Measurements from ENCODE around the gene TRIM25.

TRIM25 gene

DNA sequence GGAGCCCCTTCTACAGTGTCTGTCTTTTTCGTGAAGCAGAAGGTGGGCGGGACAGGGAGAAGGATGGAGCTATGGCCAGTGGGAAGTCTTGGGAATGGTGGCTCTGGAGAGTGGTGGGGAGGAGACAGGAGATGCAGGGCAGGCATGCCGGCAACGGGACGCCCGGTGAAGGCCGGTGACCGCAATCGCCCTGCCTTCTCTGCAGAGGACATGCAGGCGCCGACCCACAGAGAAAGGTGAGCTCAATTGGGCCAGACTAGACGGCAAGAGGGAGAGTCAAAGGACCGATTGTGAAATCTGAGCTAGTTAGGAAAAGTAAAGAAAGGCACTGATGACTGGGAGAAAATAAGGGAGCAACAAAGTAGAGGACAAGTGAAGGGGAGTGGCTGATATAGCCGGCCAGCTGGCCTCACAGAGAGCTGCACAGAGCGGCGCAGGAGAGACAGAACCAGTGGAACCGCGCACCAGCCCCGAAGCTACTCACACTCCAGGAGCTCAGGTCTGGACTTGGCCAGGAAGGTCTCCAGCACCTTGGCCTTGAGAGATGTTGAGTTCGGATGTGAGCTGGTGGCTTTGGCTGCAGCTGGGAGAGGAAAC is 18.9 kb downstream of the TRIM25 start:
- no peak for DNase-seq (ENCODE audit: low spot score)

DNA sequence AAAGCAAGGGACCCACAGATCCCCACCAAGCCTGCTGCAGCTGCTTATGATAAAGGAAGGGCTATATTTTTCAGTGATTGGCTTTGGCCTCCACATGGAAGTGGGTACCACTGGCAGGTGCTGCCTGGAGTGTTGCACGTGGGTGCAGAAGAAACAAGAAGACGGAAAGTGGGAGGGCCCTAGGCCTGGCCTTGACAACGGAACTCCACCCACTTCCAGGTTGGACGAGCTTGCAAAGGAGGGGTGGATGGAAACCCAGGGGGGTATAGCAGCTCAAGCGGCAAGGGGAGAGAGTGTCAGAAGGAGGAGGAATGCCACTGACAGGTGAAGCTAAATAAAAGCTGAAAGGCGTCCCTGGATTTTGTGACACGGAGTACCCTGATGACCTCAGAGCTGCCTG is 20.3 kb downstream of the TRIM25 start:
- no peak for DNase-seq (ENCODE audit: low spot score)

DNA sequence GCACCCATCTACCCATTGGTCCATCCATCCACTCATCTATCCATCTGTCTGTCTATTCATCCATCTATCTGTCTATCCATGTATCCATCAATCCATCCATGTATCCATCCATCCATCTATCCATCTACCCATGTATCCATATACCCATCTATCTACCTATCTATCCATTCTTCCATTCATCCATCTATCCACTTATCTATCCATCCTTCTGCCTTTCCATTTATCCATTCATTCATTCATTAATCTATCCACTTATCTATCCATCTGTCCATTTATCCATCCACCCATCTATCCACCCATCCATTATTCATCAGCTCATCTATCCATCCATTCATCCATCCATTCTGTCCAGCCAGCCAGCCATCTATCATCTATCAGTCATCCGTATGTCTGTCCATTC is 21.5 kb downstream of the TRIM25 start:
- no peak for DNase-seq (ENCODE audit: low spot score)

DNA sequence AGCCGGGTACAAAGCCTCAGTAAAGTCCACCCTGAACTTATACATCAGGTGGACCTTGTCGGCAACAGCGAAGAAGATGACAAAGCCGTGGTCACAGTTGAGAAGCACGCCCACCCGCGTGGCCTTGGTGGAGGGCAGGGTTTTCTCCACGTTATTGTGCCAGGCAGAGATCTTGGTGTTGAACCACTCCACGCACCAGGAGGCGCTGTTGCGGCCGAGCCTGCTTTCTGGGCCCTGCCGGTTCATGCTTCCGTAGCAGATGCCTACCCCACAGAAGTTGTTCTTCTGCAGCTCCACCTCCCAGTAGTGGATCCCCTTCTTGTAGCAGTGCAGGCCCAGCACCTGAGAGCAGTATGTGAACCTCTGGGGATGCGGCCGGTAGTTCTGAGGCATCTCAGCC is 22.1 kb downstream of the TRIM25 start:
- no peak for DNase-seq (ENCODE audit: low spot score)

DNA sequence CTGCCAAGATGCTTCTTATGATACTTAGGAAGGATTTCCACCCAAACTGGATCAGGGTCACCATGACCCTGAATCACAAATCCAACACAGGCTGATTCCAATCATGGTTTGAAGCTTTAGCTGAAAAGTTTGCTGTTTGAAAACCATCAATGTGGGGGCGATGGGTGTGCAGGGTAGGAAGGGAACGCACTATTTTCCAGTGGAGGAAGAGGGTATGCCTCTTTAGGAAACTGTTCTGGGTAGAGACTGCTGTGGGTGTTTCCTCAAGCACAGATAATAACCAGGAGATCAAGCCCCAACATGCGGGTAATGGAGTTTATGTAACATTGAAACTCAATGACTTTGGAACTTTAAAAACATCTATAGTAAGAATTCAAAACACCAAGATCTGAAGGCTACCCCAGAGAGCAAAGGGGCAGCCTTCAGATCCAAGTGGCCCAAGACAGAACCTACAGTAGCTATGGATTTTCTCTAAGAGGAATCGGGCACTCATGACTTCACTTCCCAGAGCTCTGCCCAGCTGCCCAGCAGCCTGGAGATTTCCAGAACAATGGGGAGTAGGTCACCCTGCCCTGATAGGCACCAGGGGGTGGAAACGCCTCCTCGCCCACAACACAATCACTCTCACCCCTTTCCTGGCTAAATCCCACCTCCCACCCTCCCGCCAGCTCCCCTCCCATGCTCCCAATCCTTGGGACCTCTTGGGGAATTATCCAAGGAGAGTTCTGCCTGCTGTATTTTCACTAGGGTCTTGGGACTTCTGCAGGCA is 22.8 kb downstream of the TRIM25 start:
- DNase-seq (ENCODE audit: low spot score): no peak

DNA sequence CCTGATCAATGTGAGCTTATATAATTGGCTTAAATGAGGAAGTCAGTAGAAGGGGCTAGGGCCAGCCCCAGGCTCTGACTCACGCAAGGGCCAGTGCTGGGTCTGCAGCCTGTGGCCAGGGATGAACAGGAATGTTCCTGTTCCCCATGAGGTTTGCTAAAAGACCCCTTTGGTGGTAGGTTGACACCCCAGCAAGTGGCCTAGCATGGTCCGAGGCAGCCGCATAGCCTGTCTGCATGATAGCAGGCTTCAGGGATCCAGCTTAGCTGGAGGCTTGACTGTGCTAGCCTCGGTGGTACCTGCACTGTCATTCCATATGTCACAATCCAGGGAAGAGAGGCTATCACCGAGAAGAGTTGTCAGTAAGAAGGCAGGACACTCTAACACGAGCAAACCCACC is 23.5 kb downstream of the TRIM25 start:
- DNase-seq (ENCODE audit: low spot score): no peak

DNA sequence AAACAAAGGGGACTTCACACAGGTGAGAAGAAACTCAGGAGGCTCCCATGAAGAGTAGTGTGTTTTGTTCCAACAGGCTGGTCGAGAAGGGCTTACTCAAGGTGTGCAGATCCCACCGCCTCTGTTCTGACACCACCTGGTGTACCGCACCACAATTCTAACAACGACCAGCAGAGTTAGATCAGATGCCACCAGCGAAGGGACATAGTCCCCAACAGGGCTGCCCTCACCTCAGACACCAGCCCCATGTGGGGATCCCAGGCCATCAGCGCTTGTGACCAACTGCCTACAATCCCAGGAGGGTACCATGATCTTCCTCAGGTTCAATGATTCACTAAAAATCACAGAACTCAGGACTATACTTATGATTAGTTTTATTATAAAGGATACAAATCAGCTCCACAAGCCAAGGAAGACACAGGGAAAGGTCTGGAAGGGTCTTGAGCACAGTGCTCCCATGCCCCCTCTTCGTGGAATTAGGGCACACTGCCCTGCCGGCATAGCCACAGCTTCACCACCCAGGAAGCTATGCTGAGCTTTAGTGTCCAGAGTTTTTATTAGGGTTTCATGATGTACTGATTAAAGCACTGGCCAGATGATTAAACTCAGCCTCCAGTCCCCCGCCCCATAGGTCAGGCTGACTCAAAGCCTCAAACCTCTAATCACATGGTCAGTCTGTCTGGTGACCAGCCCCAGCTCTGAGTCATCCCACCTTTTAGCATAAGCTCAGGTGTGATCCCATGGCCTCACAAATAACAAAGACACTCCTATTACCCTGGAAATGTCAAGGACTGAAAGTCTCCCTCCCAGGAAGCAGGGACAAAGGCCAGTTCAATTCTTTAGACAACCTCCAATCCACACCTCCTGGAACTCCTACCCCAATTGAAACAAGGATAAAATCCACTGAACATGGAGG is 26.0 kb downstream of the TRIM25 start:
- DNase-seq (ENCODE audit: low spot score): no peak

DNA sequence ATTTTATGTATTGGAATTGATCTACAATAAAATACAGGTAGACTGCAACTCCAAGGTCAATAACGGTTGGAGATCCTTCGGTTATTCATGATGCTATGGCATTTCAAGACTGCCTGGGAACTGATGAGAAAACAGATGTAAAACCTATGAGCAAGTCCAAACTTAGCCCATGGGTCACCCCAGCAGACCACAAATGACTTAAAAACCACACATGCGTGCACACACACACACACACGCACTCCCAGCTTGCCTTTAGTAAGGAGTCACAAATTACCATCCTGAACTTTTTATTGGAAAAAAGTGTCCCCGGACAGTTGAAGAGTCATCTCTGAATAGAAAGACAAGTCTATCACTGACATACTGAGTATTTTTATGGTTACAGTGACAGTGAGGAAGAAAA is 26.7 kb downstream of the TRIM25 start:
- DNase-seq (ENCODE audit: low spot score): no peak

DNA sequence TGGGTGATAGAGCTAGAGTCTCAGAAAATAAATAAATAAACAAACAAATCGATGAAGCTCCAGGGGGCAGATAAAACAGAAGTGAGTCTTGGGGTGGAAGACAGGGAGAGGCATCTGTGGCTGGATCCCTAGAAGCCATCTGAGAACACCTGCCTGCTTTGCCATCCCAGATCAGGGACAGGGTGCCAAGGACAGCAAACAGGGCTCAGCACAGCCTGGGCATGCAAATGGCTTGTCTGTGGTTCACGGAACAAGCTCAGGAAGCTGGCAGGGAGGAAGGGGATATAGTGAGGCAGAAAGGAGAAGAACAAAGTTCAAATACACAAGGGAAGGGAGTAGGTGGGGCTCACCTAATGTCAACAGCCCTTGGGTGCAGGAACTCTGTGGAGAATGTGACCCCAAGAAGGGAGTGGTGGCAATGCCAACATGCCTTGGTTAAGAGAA is 27.5 kb downstream of the TRIM25 start:
- DNase-seq (ENCODE audit: low spot score): no peak

DNA sequence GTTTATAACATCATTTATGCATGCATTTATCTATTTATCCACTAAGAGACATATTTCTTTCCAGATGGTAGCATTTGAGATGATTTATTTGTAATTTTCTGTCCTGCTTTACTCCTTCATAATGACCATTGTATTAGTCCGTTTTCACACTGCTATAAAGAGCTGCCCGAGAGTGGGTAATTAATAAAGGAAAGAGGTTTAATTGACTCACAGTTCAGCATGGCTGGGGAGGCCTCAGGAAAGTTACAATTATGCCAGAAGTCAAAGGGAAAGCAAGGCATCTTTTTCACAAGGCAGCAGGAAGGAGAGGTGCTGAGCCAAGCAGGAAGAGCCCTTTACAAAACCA is 28.6 kb downstream of the TRIM25 start:
- no peak for DNase-seq (ENCODE audit: low spot score)

- DNase-seq (ENCODE audit: low spot score): no peak
Observed at GRCh38 chr17:56884483-56885311, 29.2 kb downstream of the TRIM25 start.

GRCh38 chr17:56883616-56884015 is 30.2 kb downstream of the TRIM25 start:
- no peak for DNase-seq (ENCODE audit: low spot score)

DNA sequence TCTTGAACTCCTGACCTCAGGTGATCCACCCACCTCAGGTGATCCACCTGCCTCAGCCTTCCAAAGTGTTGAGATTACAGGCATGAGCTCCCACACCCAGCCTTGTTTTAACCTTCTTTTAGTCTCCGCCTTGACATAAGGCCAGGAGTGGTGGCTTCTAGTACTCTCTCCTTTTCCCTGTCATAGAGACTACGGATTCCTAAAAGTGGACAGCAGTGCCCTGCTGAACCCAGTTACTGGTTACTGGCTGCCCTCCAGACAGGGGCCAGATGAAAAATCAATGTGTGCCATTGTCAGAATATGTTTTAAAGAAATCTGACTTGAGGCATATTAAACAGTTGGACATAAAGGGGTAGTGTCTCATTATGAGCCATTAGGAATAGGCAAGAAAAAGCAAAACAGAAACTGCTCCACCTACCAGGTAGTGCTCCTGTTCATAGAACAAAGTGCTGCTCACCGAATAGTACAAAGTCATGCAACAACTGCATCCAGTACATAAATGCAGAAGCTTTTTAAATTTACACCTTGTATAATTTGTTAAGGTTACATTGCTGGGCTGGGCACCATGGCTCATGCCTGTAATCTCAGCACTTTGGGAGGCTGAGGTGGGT is 32.1 kb downstream of the TRIM25 start:
- peak; percentile 13 for DNase-seq (ENCODE audit: low spot score)

DNA sequence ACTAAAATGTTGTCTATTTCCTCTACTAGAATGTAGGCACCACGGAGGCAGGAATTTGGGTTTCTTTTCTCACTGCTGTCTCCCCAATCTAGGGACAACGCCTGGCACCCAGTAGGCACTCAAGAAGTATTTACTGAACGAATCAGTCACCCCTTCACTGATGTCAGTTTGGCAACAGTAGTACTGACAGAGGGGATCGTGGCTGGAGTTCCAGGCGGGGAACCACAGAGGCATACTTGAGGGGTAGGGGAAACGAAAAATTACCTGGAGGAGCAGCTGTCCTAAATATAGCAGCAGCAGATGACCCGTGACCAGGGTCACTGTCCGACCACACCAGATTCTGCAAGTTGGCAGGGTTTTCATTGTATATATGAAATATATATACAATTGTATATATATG is 33.3 kb downstream of the TRIM25 start:
- peak; percentile 29 for DNase-seq (ENCODE audit: low spot score)

GRCh38 chr17:56880133-56880532 is 33.7 kb downstream of the TRIM25 start:
- DNase-seq (ENCODE audit: low spot score): no peak

DNA sequence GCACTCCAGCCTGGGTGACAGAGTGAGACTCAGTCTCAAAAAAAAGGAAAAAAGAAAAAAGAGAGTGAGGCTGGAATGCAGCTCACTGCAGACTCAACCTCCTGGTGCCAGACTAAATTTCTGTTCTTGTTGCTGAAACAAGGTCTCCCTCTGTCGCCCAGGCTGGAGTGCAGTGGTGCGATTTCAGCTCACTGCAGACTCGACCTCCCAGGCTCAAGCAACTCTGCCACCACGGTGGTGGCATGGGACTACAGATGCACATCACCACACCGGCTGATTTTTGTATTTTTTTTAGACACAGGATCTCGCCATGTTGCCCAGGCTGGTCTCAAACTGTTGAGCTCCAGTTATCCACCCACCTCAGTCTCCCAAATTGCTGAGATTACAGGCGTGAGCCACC is 34.6 kb downstream of the TRIM25 start:
- no peak for DNase-seq (ENCODE audit: low spot score)

- DNase-seq (ENCODE audit: low spot score): no peak
Observed at GRCh38 chr17:56876766-56877179, 37.1 kb downstream of the TRIM25 start.

DNA sequence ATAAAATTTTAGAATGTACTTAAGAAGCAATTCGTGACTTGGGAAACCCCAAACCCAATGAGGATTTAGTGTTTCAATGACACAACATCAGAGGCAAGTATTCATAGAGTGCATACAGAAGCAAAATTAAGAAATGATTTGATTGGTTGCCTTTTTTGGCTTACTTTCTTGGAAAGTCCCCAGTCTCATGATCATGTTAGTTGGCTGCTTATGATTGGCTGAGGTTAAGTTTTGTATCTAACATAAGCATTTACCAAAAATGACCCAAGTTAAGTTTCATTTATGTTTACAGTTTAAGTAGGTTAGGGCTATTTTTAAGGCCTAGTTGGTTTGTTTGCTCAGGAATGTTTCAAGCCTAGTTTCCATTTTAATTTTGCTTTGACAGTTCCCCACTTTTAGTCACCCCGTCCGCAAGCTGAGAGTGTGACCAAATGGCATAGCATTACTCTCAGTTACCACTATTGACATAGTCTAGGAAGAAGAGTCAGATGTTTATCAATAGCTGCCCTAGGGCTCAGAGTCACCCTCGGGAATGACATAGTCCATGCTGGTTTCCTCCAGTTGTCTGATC is 43.7 kb downstream of the TRIM25 start:
- DNase-seq (ENCODE audit: low spot score): no peak

GRCh38 chr17:56868716-56869115 is 45.1 kb downstream of the TRIM25 start:
- DNase-seq (ENCODE audit: low spot score): no peak

DNA sequence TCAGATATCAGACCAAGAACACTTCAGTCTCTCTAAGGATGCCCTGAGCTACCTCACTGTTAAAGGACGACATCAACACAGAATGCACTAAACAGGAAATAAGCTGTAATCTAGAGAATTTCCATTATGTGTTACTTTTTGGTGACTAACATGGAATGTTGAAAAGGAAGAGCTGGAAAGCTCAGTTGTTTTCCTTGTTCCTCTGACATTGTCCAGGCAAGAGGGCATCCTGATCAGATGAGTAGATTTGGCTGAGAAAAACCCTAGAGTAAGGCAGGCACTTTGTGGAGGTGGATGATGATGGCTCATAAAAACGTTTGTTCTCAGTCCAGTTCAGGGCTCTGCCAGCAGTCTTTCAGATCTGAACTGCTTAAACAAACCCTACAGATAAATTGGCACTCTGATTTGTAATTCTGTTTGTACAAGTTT is 45.9 kb downstream of the TRIM25 start:
- no peak for DNase-seq (ENCODE audit: low spot score)

- no peak for DNase-seq (ENCODE audit: low spot score)
Observed at GRCh38 chr17:56866496-56866895, 47.4 kb downstream of the TRIM25 start.
